ENCODE results near the gene HECTD4. TPM values are rescaled to one million over a fixed set of nuclear protein-coding genes. Genes with fewer than 3 reads are reported as not detected.
"Not testable (repeated sequence)": the region's sequence is repeated elsewhere in the genome, so short reads cannot be mapped to it uniquely, and the experiment has no call there.

Gene HECTD4
- total RNA-seq, 1 donor from 2014 or later, result 28.2 TPM

- DNase-seq (ENCODE audit: low spot score), result peak; percentile 64
- intact Hi-C loops (cut with DNase I), result no loop called here
Observed at GRCh38 chr12:112170971-112171596, 211.1 kb downstream of the HECTD4 start.

GRCh38 chr12:112170376-112170775 lies 211.9 kb downstream of the HECTD4 start:
- intact Hi-C loops (cut with DNase I), result no loop called here
- DNase-seq (ENCODE audit: low spot score), result peak; percentile 66

GRCh38 chr12:112169966-112170365 lies 212.3 kb downstream of the HECTD4 start:
- no peak for DNase-seq (ENCODE audit: low spot score)

GRCh38 chr12:112169161-112169872 lies 212.9 kb downstream of the HECTD4 start:
- intact Hi-C loops (cut with DNase I), result no loop called here
- peak; percentile 71 for DNase-seq (ENCODE audit: low spot score)

More at GRCh38 chr12:112169966-112170365, 212.3 kb downstream of the HECTD4 start:
- intact Hi-C loops (cut with DNase I), result no loop called here

- peak; percentile 51 for DNase-seq (ENCODE audit: low spot score)
- intact Hi-C loops (cut with DNase I), result no loop called here
Observed at GRCh38 chr12:112168561-112168971, 213.7 kb downstream of the HECTD4 start.

- intact Hi-C loops (cut with DNase I), result no loop called here
- DNase-seq (ENCODE audit: low spot score), result peak; percentile 61
Observed at GRCh38 chr12:112167718-112168525, 214.3 kb downstream of the HECTD4 start.

- peak; percentile 66 for DNase-seq (ENCODE audit: low spot score)
Observed at GRCh38 chr12:112167031-112167461, 215.2 kb downstream of the HECTD4 start.

GRCh38 chr12:112166051-112167015 lies 215.9 kb downstream of the HECTD4 start:
- intact Hi-C loops (cut with DNase I), result no loop called here
- DNase-seq (ENCODE audit: low spot score), result peak; percentile 54

More at GRCh38 chr12:112167031-112167461, 215.2 kb downstream of the HECTD4 start:
- intact Hi-C loops (cut with DNase I), result no loop called here

- intact Hi-C loops (cut with DNase I), result no loop called here
- peak; percentile 55 for DNase-seq (ENCODE audit: low spot score)
Observed at GRCh38 chr12:112165624-112166023, 216.6 kb downstream of the HECTD4 start.

- peak; percentile 24 for DNase-seq (ENCODE audit: low spot score)
- intact Hi-C loops (cut with DNase I), result no loop called here
Observed at GRCh38 chr12:112164011-112164660, 218.1 kb downstream of the HECTD4 start.

- no peak for DNase-seq (ENCODE audit: low spot score)
- intact Hi-C loops (cut with DNase I), result no loop called here
Observed at GRCh38 chr12:112163471-112163991, 218.7 kb downstream of the HECTD4 start.

GRCh38 chr12:112163056-112163455 lies 219.2 kb downstream of the HECTD4 start:
- DNase-seq (ENCODE audit: low spot score), result no peak
- intact Hi-C loops (cut with DNase I), result no loop called here

- intact Hi-C loops (cut with DNase I), result no loop called here
- DNase-seq (ENCODE audit: low spot score), result no peak
Observed at GRCh38 chr12:112162241-112162790, 219.9 kb downstream of the HECTD4 start.

- intact Hi-C loops (cut with DNase I), result no loop called here
Observed at GRCh38 chr12:112161711-112162110, 220.5 kb downstream of the HECTD4 start.

GRCh38 chr12:112160611-112161010 lies 221.6 kb downstream of the HECTD4 start:
- DNase-seq (ENCODE audit: low spot score), result no peak
- intact Hi-C loops (cut with DNase I), result no loop called here

More at GRCh38 chr12:112161711-112162110, 220.5 kb downstream of the HECTD4 start:
- DNase-seq (ENCODE audit: low spot score), result no peak

GRCh38 chr12:112159146-112159541 lies 223.1 kb downstream of the HECTD4 start:
- DNase-seq (ENCODE audit: low spot score), result no peak
- intact Hi-C loops (cut with DNase I), result no loop called here

- intact Hi-C loops (cut with DNase I); DNase-seq (ENCODE audit: low spot score): not testable (repeated sequence)
Observed at GRCh38 chr12:112158461-112159145, 223.6 kb downstream of the HECTD4 start.

GRCh38 chr12:112153893-112154219 lies 228.4 kb downstream of the HECTD4 start:
- no peak for DNase-seq (ENCODE audit: low spot score)
- intact Hi-C loops (cut with DNase I), result no loop called here

All from cardiac septum (tissue), 1 donor.